Kidney epithelial cell (primary cell): ENCODE results near the gene SLC46A1. TPM values are rescaled to one million over a fixed set of nuclear protein-coding genes. Genes with fewer than 3 reads are reported as not detected.

Experiments
- DNase-seq: peaks from one replicate; pipeline ENCODE4 v3.0.0-alpha.2; 2010; ENCODE audit warnings: low read depth
- H3K27me3 ChIP-seq: 2 replicates; pipeline ENCODE4 v1.6.0; 2011; ENCODE audit warnings: low read length; ENCODE audit not compliant: control insufficient read depth, insufficient read depth
- H3K36me3 ChIP-seq: 2 replicates; pipeline ENCODE4 v1.5.1; 2011; ENCODE audit warnings: low read length; ENCODE audit not compliant: control insufficient read depth, insufficient read depth
- H3K4me3 ChIP-seq: 2 replicates; pipeline ENCODE4 v1.5.1; 2011; ENCODE audit warnings: low read depth, mild to moderate bottlenecking, control low read depth, low read length
- total RNA-seq: library from RNA; depleted of rRNA; stranded (reverse); fragments of >200 nt; gene quantifications from 2 replicates; pipeline ENCODE4 v1.2.3, GENCODE V29; 2015
- TF ChIP-seq, protein P1 (sequence below): IDR thresholded peaks from 2 replicates; pipeline ENCODE4 v1.5.1; 2011; ENCODE audit warnings: mild to moderate bottlenecking, moderate library complexity, low read length, control low read depth, inconsistent platforms; ENCODE audit not compliant: insufficient read depth, poor library complexity, severe bottlenecking

SLC46A1 gene
- total RNA-seq, 1 donor from 2014 or later: 6.2 TPM

DNA sequence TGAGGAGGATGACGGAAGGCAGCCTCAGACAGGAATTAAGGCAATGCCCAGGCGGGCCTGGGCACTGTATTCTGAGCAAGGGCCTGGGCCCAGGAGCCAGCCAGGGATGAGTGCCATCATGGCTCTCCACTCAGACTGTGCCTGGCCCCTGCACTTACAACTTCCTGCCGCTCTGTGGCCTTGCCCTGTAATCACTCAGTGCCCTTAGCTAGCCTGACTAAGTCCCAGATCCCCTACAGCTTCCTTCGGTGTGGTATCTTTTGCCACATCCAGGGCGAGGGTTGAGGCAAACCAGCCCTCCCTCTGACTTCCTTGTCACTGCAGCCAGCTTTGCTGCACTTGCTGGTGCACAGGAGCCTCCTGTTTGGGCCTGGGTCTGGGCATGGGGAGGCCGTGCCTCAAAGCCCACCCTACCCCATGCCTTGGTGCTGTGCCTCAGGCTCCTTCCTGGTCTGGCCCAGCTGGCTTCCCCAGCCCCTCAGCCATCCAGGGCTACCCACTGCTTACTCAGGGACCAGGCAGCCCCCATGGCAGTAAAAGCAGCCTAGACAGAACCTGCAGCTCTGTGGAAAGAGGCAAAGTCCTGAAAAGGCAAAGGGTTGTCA is 9.3 kb downstream of the SLC46A1 start:
- Histone ChIP-seq H3K36me3 (no peaks in the 10 kb centered on the region), H3K4me3 (no peak overlapping the region), H3K27me3 (no peaks in the 10 kb centered on the region)
- DNase-seq: no peak
- TF ChIP-seq, protein P1, sequence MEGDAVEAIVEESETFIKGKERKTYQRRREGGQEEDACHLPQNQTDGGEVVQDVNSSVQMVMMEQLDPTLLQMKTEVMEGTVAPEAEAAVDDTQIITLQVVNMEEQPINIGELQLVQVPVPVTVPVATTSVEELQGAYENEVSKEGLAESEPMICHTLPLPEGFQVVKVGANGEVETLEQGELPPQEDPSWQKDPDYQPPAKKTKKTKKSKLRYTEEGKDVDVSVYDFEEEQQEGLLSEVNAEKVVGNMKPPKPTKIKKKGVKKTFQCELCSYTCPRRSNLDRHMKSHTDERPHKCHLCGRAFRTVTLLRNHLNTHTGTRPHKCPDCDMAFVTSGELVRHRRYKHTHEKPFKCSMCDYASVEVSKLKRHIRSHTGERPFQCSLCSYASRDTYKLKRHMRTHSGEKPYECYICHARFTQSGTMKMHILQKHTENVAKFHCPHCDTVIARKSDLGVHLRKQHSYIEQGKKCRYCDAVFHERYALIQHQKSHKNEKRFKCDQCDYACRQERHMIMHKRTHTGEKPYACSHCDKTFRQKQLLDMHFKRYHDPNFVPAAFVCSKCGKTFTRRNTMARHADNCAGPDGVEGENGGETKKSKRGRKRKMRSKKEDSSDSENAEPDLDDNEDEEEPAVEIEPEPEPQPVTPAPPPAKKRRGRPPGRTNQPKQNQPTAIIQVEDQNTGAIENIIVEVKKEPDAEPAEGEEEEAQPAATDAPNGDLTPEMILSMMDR: no peak

DNA sequence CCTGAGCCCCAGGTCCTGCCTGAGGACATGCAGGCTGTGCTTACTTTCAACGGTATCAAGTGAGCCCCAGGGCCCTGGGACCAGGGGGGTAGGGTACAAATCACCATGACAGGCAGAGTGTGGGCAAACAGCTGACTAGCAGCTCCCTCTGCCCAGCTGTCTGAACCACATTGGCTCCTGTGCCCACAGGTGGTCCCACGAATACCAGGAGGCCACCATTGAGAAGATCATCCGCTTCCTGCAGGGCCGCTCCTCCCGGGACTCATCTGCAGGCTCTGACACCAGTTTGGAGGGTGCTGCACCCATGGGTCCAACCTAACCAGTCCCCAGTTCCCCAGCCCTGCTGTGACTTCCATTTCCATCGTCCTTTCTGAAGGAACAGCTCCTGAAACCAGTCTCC is 10.0 kb downstream of the SLC46A1 start:
- no peaks in the 10 kb centered on the region for H3K36me3 ChIP-seq
- DNase-seq: no peak
- H3K4me3 ChIP-seq: no peak overlapping the region
- TF ChIP-seq, protein P1: no peak
- no peaks in the 10 kb centered on the region for H3K27me3 ChIP-seq

DNA sequence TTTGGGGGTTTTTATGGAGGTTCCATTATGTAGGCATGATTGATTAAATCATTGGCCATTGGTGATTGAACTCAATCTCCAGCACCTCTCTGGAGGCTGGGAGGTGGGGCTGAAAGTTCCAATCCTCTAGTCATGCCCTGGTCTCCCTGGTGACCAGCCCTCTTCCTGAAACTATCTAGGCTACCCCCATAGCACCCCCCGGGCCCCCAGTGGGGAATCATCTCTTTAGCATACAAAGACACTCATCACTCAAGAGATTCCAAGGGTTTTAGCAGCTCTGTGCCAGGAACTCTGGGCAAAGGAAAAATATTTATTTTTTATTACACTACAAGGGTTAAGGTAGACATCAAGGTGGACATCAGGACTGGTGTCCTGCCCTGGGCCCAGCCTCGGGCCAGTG is 10.6 kb downstream of the SLC46A1 start:
- H3K36me3 ChIP-seq: no peaks in the 10 kb centered on the region
- no peaks in the 10 kb centered on the region for H3K27me3 ChIP-seq
- TF ChIP-seq, protein P1: no peak
- DNase-seq: no peak
- H3K4me3 ChIP-seq: no peak overlapping the region

DNA sequence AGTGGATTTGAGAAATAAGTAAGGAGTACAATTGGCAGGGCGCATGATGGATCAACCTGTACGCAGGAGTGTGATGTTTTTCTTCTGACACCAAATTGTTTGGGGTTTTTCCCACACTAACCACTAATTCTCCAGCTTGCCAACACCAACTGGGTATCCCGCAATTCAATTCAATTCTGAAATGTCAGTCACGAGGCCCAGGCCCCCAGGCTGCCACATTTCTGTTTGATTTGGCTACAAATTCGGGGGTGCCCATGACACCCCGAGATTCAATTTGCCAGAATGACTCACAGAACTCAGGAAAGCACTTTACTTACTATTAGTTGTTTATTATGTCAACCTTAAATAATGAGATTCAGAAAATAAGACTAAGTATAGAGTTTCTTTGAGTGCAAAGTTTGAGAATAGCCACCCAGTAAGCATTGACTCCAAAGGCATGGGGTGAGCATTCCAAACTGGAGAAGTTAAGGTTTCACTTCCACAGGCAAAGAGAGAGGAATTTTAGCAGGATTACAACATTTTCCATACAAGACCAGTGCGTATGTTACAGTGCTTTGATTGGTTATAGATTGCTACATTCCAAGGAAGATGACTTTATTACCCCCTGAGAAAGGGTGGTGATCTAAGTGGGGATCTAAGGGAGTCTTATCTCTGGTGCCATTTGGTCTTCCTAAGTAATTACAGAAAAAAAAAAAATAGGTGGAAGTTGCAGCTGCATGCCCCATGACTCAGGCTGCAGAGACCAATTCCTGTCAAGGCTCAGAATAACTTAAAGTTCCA is 11.5 kb downstream of the SLC46A1 start:
- Histone ChIP-seq H3K4me3 (no peak overlapping the region), H3K36me3 (no peaks in the 10 kb centered on the region), H3K27me3 (no peaks in the 10 kb centered on the region)
- TF ChIP-seq, protein P1: no peak
- no peak for DNase-seq

DNA sequence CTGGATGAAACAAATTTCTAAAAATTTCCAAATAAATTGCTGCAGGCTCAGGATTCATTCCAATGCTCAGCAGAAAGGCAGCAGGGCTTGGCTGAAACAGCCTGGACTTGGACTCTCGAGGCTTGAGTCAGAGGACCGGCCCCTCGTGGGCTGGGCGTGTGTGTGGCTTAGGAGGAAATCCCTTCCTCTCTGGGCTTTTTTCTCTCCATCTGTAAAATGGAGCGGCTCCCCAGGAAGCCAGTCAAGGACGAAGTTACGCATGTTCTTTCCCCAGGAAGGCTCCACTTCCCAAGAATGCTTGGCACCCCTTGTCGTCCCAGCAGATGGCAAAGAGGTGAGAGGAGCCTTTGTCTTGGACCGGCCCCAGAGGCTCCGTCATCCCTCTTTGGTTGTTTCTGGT is 13.5 kb downstream of the SLC46A1 start:
- TF ChIP-seq, protein P1: no peak
- Histone ChIP-seq H3K4me3 (no peak overlapping the region), H3K27me3 (no peaks in the 10 kb centered on the region), H3K36me3 (no peaks in the 10 kb centered on the region)
- DNase-seq: no peak

DNA sequence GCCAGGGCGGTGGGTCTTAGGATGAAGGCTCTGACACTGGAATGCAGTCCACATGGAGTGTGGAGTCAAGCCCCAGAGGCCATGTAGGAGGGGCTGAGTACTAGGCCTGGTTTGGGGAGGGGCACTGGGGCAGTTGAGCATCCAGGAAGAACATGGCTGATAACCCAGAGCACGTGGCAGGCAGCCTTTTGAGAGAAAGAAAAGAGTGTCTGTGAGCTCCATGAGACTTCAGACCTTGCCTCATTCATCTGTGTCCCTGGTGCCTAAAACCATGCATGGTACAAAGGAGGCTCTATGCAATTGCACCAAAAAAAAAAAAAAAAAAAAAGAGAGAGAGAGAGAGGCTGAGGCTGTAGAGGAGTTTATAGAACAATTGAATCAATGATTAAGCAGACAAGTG is 14.6 kb downstream of the SLC46A1 start:
- no peak for DNase-seq
- no peaks in the 10 kb centered on the region for H3K27me3 ChIP-seq

More for the DNA sequence above, 14.6 kb downstream of the SLC46A1 start:
- no peaks in the 10 kb centered on the region for H3K36me3 ChIP-seq
- TF ChIP-seq, protein P1: no peak
- no peak overlapping the region for H3K4me3 ChIP-seq
